ENCODE data around the gene DROSHA.

GRCh38 chr5:31436851-31437250 is 95.0 kb downstream of the DROSHA start:
- TF ChIP-seq, protein P1, sequence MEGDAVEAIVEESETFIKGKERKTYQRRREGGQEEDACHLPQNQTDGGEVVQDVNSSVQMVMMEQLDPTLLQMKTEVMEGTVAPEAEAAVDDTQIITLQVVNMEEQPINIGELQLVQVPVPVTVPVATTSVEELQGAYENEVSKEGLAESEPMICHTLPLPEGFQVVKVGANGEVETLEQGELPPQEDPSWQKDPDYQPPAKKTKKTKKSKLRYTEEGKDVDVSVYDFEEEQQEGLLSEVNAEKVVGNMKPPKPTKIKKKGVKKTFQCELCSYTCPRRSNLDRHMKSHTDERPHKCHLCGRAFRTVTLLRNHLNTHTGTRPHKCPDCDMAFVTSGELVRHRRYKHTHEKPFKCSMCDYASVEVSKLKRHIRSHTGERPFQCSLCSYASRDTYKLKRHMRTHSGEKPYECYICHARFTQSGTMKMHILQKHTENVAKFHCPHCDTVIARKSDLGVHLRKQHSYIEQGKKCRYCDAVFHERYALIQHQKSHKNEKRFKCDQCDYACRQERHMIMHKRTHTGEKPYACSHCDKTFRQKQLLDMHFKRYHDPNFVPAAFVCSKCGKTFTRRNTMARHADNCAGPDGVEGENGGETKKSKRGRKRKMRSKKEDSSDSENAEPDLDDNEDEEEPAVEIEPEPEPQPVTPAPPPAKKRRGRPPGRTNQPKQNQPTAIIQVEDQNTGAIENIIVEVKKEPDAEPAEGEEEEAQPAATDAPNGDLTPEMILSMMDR (IDR thresholded peaks at IDR 0.05): no peak
- TF ChIP-seq MYC (IDR thresholded peaks at IDR 0.05; ENCODE audit: borderline replicate concordance, low read length) (no peak), SMC3 (IDR thresholded peaks at IDR 0.05) (no peak), HOXA7 (CRISPR knock-in tag; IDR thresholded peaks at IDR 0.05) (no peak), POLR2AphosphoS2 (conservative IDR thresholded peaks at IDR 0.05; ENCODE audit: low read length) (no peak), NR3C1 (IDR thresholded peaks at IDR 0.05) (no peak), USF2 (IDR thresholded peaks at IDR 0.05) (no peak), FOSL2 (IDR thresholded peaks at IDR 0.05) (no peak), FOSL2 (CRISPR knock-in tag; IDR thresholded peaks at IDR 0.05) (no peak), RAD21 (conservative IDR thresholded peaks at IDR 0.05 in 1 of 2, IDR thresholded peaks at IDR 0.05 in 1 of 2) (no peak), CBX2 (IDR thresholded peaks at IDR 0.05; ENCODE audit: borderline replicate concordance, low read depth) (no peak)
- TF ChIP-seq, protein P2, sequence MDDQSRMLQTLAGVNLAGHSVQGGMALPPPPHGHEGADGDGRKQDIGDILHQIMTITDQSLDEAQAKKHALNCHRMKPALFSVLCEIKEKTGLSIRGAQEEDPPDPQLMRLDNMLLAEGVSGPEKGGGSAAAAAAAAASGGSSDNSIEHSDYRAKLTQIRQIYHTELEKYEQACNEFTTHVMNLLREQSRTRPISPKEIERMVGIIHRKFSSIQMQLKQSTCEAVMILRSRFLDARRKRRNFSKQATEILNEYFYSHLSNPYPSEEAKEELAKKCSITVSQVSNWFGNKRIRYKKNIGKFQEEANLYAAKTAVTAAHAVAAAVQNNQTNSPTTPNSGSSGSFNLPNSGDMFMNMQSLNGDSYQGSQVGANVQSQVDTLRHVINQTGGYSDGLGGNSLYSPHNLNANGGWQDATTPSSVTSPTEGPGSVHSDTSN (IDR thresholded peaks at IDR 0.05): no peak

Measured in A549 (cell line).